ENCODE data around the gene WDR1. TPM values are rescaled to one million over a fixed set of nuclear protein-coding genes. Genes with fewer than 3 reads are reported as not detected.

Gene WDR1
- total RNA-seq, 1 experiment from 2014 or later, result 367 TPM

GRCh38 chr4:10093271-10093621 is 23.4 kb downstream of the WDR1 start:
- H3K18ac ChIP-seq (ENCODE audit: insufficient read length, low read depth, low read length), result no peak overlapping the region
- no peak overlapping the region for H2BK5ac ChIP-seq (ENCODE audit: insufficient read length, low read length)
- WGBS (ENCODE audit: extremely low coverage, insufficient read length, low lambda C conversion rate), result no CpG with 5 or more reads among the region's 11 CpGs
- no peak overlapping the region for H2AFZ ChIP-seq (ENCODE audit: low read length)
- H2BK20ac ChIP-seq (ENCODE audit: low read depth, low read length, poor library complexity, severe bottlenecking), result no peak overlapping the region
- H3K9me3 ChIP-seq (ENCODE audit: control insufficient read depth, low read depth, low read length), result no peaks in the 10 kb centered on the region
- Mint-ChIP-seq H3K27me3 (ENCODE audit: low read depth) (no peaks in the 10 kb centered on the region; the same call in 1 of the 2 replicates), H3K9me3 (no peaks in the 10 kb centered on the region), H3K27ac (peak overlapping the region; percentile 72 to 95 (median 87); a peak in 4 of 7 replicates), H3K36me3 (ENCODE audit: insufficient read depth in 1 of 3, low read depth in 3 of 3) (peaks cover 61 to 97% (median 95%) of the 10 kb centered on the region in 3 experiments), H3K4me1 (peaks cover 22 to 27% of the 10 kb centered on the region in 2 experiments), H3K4me3 (no peak overlapping the region)
- H3K23ac ChIP-seq (ENCODE audit: insufficient read length, low read depth, low read length), result no peak overlapping the region
- H4K8ac ChIP-seq (replicated peaks; ENCODE audit: insufficient read length, low read depth, low read length), result no peak overlapping the region
- no peak for TF ChIP-seq CTCF (conservative IDR thresholded peaks at IDR 0.05)
- H2BK120ac ChIP-seq (ENCODE audit: low read depth, low read length, poor library complexity, severe bottlenecking), result no peak overlapping the region
- H3K79me1 ChIP-seq (ENCODE audit: insufficient read depth, low read depth, low read length, poor library complexity, severe bottlenecking), result no peaks in the 10 kb centered on the region
- no peak overlapping the region for H3K27ac ChIP-seq (ENCODE audit: insufficient read length, low read depth, low read length)
- no peak overlapping the region for H4K91ac ChIP-seq (ENCODE audit: insufficient read length, low read depth, low read length)
- no peak overlapping the region for H3T11ph ChIP-seq (ENCODE audit: low read length)
- no peaks in the 10 kb centered on the region for H4K20me1 ChIP-seq (ENCODE audit: control insufficient read depth, insufficient read depth, insufficient read length)
- no peak overlapping the region for H3K4me2 ChIP-seq (ENCODE audit: insufficient read depth, insufficient read length, low read length)
- no peak for DNase-seq
- H4K5ac ChIP-seq (ENCODE audit: insufficient read length, low read depth, low read length), result no peak overlapping the region
- H3K56ac ChIP-seq (ENCODE audit: insufficient read length, low read depth, low read length), result no peak overlapping the region
- peaks cover 7% of the 10 kb centered on the region; the same call in 1 of the 2 replicates for H3K79me2 ChIP-seq (ENCODE audit: insufficient read depth, low read length)
- no peak overlapping the region for H2BK12ac ChIP-seq (ENCODE audit: insufficient read length, low read depth, low read length)
- no peak overlapping the region for H3K4ac ChIP-seq (ENCODE audit: low read depth, low read length)
- H3K23me2 ChIP-seq (ENCODE audit: insufficient read length, low read depth, low read length, poor library complexity, severe bottlenecking), result no peaks in the 10 kb centered on the region
- no peak overlapping the region for H3K14ac ChIP-seq (ENCODE audit: insufficient read depth, low read length)
- no peaks in the 10 kb centered on the region; the same call in 1 of the 2 replicates for H3K4me1 ChIP-seq (ENCODE audit: insufficient read depth, low read length)
- no peak overlapping the region for H2AK5ac ChIP-seq (ENCODE audit: insufficient read length, low read length)
- H3K9ac ChIP-seq (ENCODE audit: extremely low read depth, insufficient read length, low read length), result no peak overlapping the region
- no peak overlapping the region for H2BK15ac ChIP-seq (ENCODE audit: low read depth, low read length)
- no peaks in the 10 kb centered on the region for H3K27me3 ChIP-seq (ENCODE audit: insufficient read depth, low read length)

Data from H9 (cell line).